ENCODE results near the gene OR2AJ1. TPM values are rescaled to one million over a fixed set of nuclear protein-coding genes. Genes with fewer than 3 reads are reported as not detected.

The OR2AJ1 gene
- total RNA-seq, 2 donors from 2014 or later: not detected

- no peaks in the 10 kb centered on the region for H3K9me3 ChIP-seq
- no peak for TF ChIP-seq POLR2A (IDR thresholded peaks at IDR 0.05)
- TF ChIP-seq POLR2AphosphoS5 (IDR thresholded peaks at IDR 0.05): no peak
- TF ChIP-seq, protein P1, sequence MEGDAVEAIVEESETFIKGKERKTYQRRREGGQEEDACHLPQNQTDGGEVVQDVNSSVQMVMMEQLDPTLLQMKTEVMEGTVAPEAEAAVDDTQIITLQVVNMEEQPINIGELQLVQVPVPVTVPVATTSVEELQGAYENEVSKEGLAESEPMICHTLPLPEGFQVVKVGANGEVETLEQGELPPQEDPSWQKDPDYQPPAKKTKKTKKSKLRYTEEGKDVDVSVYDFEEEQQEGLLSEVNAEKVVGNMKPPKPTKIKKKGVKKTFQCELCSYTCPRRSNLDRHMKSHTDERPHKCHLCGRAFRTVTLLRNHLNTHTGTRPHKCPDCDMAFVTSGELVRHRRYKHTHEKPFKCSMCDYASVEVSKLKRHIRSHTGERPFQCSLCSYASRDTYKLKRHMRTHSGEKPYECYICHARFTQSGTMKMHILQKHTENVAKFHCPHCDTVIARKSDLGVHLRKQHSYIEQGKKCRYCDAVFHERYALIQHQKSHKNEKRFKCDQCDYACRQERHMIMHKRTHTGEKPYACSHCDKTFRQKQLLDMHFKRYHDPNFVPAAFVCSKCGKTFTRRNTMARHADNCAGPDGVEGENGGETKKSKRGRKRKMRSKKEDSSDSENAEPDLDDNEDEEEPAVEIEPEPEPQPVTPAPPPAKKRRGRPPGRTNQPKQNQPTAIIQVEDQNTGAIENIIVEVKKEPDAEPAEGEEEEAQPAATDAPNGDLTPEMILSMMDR (IDR thresholded peaks at IDR 0.05): no peak
- 92% methylated on average over 3 of the region's 3 CpGs for WGBS
These were observed 23.9 kb downstream of the OR2AJ1 start, which contains the start of gene OR2L8 for GRCh38 chr1:247948558-247948957. OR2L8 (plus strand) TSS chr1:247948858; CDS start chr1:247948858, 0 bp downstream.

DNA sequence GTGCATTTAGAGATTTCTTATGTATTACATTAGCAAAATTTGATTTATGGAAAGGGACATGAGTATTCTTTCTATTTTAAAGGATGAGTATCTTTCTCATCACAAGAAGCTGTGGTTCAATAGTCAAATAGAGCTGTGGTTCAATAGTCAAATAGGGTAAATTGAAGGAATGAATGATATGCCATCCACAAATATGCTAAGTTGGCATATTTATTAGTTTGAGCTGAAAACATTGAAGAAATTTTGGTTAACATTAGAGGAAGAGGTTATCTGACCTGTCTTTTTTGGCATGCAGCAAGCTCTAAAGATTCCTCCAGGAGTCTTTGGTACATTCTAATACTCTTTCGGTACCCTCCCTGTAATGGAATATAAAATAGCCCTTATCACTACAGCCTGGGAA lies 28.7 kb downstream of the OR2AJ1 start:
- DNase-seq (ENCODE audit: low spot score): no peak
- no peak for TF ChIP-seq POLR2A (IDR thresholded peaks at IDR 0.05)
- TF ChIP-seq, protein P1 (IDR thresholded peaks at IDR 0.05): no peak
- TF ChIP-seq POLR2AphosphoS5 (IDR thresholded peaks at IDR 0.05): no peak
- Histone ChIP-seq H3K36me3 (no peaks in the 10 kb centered on the region), H3K4me3 (no peak overlapping the region), H3K27me3 (replicated peaks; ENCODE audit: insufficient read depth) (no peaks in the 10 kb centered on the region), H3K27ac (no peak overlapping the region), H3K9me3 (no peaks in the 10 kb centered on the region), H3K4me1 (replicated peaks) (no peaks in the 10 kb centered on the region)
- WGBS: 100% methylated on average over 1 of the region's 1 CpG
- intact Hi-C loops (cut with DNase I): no loop called here

More at GRCh38 chr1:247948558-247948957, 23.9 kb downstream of the OR2AJ1 start, which contains the start of gene OR2L8:
- H3K4me1 ChIP-seq (replicated peaks): no peaks in the 10 kb centered on the region
- no peaks in the 10 kb centered on the region for H3K27me3 ChIP-seq (replicated peaks; ENCODE audit: insufficient read depth)
- no peak within 1 kb of the TSS for H3K4me3 ChIP-seq
- H3K27ac ChIP-seq: no peak within 1 kb of the TSS
- intact Hi-C loops (cut with DNase I): no loop called here
- DNase-seq (ENCODE audit: low spot score): no peak
- H3K36me3 ChIP-seq: no peaks in the 10 kb centered on the region

GRCh38 chr1:247961791-247962190 lies 37.1 kb downstream of the OR2AJ1 start:
- no peak overlapping the region for H3K4me3 ChIP-seq
- no peak overlapping the region for H3K27ac ChIP-seq
- intact Hi-C loops (cut with DNase I): no loop called here
- TF ChIP-seq, protein P1 (IDR thresholded peaks at IDR 0.05): no peak
- TF ChIP-seq POLR2AphosphoS5 (IDR thresholded peaks at IDR 0.05) (no peak), POLR2A (IDR thresholded peaks at IDR 0.05) (no peak)
- no peaks in the 10 kb centered on the region for H3K36me3 ChIP-seq
- WGBS: 18% methylated on average over 3 of the region's 3 CpGs
- no peaks in the 10 kb centered on the region for H3K9me3 ChIP-seq
- H3K4me1 ChIP-seq (replicated peaks): no peaks in the 10 kb centered on the region
- no peak for DNase-seq (ENCODE audit: low spot score)
- H3K27me3 ChIP-seq (replicated peaks; ENCODE audit: insufficient read depth): no peaks in the 10 kb centered on the region

GRCh38 chr1:247962911-247963588 lies 38.4 kb downstream of the OR2AJ1 start:
- no peaks in the 10 kb centered on the region for H3K4me1 ChIP-seq (replicated peaks)
- no peaks in the 10 kb centered on the region for H3K27me3 ChIP-seq (replicated peaks; ENCODE audit: insufficient read depth)
- TF ChIP-seq, protein P1 (IDR thresholded peaks at IDR 0.05): no peak
- no peak for TF ChIP-seq POLR2AphosphoS5 (IDR thresholded peaks at IDR 0.05)
- TF ChIP-seq POLR2A (IDR thresholded peaks at IDR 0.05): no peak
- H3K4me3 ChIP-seq: no peak overlapping the region
- no peaks in the 10 kb centered on the region for H3K36me3 ChIP-seq
- DNase-seq (ENCODE audit: low spot score): no peak
- intact Hi-C loops (cut with DNase I): no loop called here
- no peak overlapping the region for H3K27ac ChIP-seq
- 81% methylated on average over 4 of the region's 4 CpGs for WGBS
- H3K9me3 ChIP-seq: no peaks in the 10 kb centered on the region

DNA sequence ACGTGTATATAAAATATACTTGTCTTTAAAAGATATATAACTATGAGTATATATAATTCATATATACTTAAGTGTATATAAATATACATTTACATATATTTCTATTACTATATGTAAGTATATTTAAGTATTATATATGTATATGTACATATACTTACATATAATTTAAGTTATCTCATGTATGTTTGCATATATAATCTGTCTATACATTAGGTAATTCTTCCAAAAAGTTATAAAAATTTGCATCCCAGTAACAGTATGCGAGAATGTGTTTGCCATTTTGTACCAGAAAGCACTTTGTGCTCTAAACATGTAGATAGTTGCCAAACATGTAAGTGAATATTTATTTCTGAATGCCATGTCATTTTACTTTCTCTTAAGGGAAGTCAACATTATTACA lies 40.2 kb downstream of the OR2AJ1 start, which contains the start of gene OR2AK2:
Gene OR2AK2, plus strand, starts transcription at position 301 of the 400 bp plus-strand sequence. CDS start 144 bp downstream, outside the sequence.
- DNase-seq (ENCODE audit: low spot score): no peak
- TF ChIP-seq POLR2A (IDR thresholded peaks at IDR 0.05) (no peak), POLR2AphosphoS5 (IDR thresholded peaks at IDR 0.05) (no peak)
- TF ChIP-seq, protein P1 (IDR thresholded peaks at IDR 0.05): no peak
- no peak within 1 kb of the TSS for H3K27ac ChIP-seq
- H3K4me3 ChIP-seq: no peak within 1 kb of the TSS
- WGBS: 92% methylated on average over 2 of the region's 2 CpGs
- no peaks in the 10 kb centered on the region for H3K9me3 ChIP-seq
- intact Hi-C loops (cut with DNase I): no loop called here
- no peaks in the 10 kb centered on the region for H3K4me1 ChIP-seq (replicated peaks)
- H3K36me3 ChIP-seq: no peaks in the 10 kb centered on the region
- no peaks in the 10 kb centered on the region for H3K27me3 ChIP-seq (replicated peaks; ENCODE audit: insufficient read depth)

Measured in prostate gland (tissue), 2 donors.